Calu3 (cell line): Measurements from ENCODE around the gene ENTR1. TPM values are rescaled to one million over a fixed set of nuclear protein-coding genes. Genes with fewer than 3 reads are reported as not detected.
"Not testable (repeated sequence)": the region's sequence is repeated elsewhere in the genome, so short reads cannot be mapped to it uniquely, and the experiment has no call there.

Source experiments
- BruUV-seq: library from RNA; stranded (reverse); fragments of 400-500 nt; replicated peaks from 2 replicates; lab custom pipeline; 2021; lab: Mats Ljungman, UMichigan
- CTCF ChIA-PET: fragments of 300-600 bp; sonication (Branson Sonifier 250); formaldehyde crosslinking; loops from one replicate; lab custom pipeline; 2022; ENCODE audit warnings: antibody characterized with exemption; lab: Charles Lee
- DNase-seq: peaks from one replicate; pipeline ENCODE4 v3.0.0; 2022
- H3K27ac Mint-ChIP-seq: one replicate; pipeline ENCODE4 v1.8.0; 2022; ENCODE audit warnings: mixed read lengths; ENCODE audit not compliant: unreplicated experiment
- H3K27me3 Mint-ChIP-seq: one replicate; pipeline ENCODE4 v1.8.0; 2022; ENCODE audit warnings: mixed read lengths; ENCODE audit not compliant: unreplicated experiment
- H3K36me3 Mint-ChIP-seq: one replicate; pipeline ENCODE4 v1.8.0; 2022; ENCODE audit warnings: mild to moderate bottlenecking, moderate library complexity, mixed read lengths; ENCODE audit not compliant: insufficient read depth, unreplicated experiment
- H3K4me1 Mint-ChIP-seq: one replicate; pipeline ENCODE4 v1.8.0; 2022; ENCODE audit warnings: mild to moderate bottlenecking, low read depth, mixed read lengths; ENCODE audit not compliant: unreplicated experiment
- H3K4me3 Mint-ChIP-seq: one replicate; pipeline ENCODE4 v1.8.0; 2022; ENCODE audit warnings: mild to moderate bottlenecking, low read depth, moderate library complexity, mixed read lengths; ENCODE audit not compliant: unreplicated experiment
- H3K9me3 Mint-ChIP-seq: one replicate; pipeline ENCODE4 v1.8.0; 2022; ENCODE audit warnings: low read depth, mixed read lengths; ENCODE audit not compliant: unreplicated experiment
- CTCF ChIP-seq: fragments of 200-600 bp; IDR thresholded peaks from one replicate; pipeline ENCODE4 v1.8.0; 2022; ENCODE audit warnings: antibody characterized with exemption; ENCODE audit not compliant: unreplicated experiment
- intact Hi-C: fragments of 100-400 bp; cut with micrococcal nuclease; formaldehyde crosslinking; loops from one replicate; pipeline ENCODE4 v1.10.0; 2022; ENCODE audit not compliant: unreplicated experiment
- total RNA-seq: library from RNA; stranded (reverse); gene quantifications from 2 replicates; pipeline ENCODE4 v1.2.3, GENCODE V29; 2022

ENTR1 gene
- total RNA-seq, 1 experiment from 2014 or later: 50.2 TPM

GRCh38 chr9:136430588-136431234, 20.3 kb upstream of the ENTR1 start:
- BruUV-seq: no TSS peak
- Mint-ChIP-seq H3K4me3 (no peak overlapping the region), H3K9me3 (no peaks in the 10 kb centered on the region), H3K27me3 (no peaks in the 10 kb centered on the region), H3K36me3 (peaks cover 25% of the 10 kb centered on the region), H3K4me1 (no peaks in the 10 kb centered on the region), H3K27ac (no peak overlapping the region)
- no peak for DNase-seq
- intact Hi-C loops: no loop called here
- CTCF ChIA-PET: no interaction called here
- TF ChIP-seq CTCF: no peak

DNA sequence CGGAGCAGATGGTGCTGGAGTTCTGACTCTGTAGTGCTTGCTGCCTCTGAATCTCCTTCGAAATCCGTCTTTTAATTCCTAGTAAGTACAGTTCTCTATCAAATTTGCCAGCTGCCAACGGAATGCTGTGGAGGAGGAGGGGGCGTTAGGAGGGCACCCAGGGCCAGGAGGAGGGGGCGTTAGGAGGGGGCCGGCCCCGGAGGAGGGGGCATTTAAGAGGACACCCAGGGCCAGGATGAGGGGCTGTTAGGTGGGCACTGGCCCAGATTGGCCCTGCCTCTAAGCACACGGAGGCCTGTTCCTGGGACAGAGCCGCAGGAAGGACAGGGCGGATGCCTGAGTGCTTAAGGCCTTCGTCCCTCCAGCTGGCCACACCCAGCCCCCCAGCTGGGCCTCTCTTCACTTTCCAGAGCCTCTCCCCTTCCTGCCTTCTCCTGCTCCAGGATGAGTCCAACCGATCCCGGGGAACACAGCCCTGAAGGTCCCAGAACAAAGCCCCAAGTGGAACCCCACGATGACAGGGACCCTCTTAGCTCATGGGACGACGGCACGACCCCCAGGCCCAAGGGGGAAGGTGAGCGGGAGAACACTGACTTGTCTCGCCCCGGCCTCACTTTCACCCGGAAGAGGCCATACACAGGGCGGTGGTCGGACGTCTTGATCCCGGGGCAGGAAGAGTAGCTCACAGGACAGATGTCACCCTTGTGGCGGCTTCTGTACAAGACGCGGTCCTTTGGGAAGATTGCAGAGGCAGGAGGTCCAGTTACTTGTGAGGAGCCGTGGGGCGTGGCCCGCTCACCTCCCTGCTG, 19.5 kb upstream of the ENTR1 start:
- Mint-ChIP-seq H3K4me3 (no peak overlapping the region), H3K36me3 (peaks cover 29% of the 10 kb centered on the region), H3K27ac (no peak overlapping the region), H3K9me3 (no peaks in the 10 kb centered on the region), H3K4me1 (no peaks in the 10 kb centered on the region), H3K27me3 (no peaks in the 10 kb centered on the region)
- TF ChIP-seq CTCF: no peak
- intact Hi-C loops: no loop called here
- DNase-seq: no peak
- no TSS peak for BruUV-seq
- CTCF ChIA-PET: no interaction called here

DNA sequence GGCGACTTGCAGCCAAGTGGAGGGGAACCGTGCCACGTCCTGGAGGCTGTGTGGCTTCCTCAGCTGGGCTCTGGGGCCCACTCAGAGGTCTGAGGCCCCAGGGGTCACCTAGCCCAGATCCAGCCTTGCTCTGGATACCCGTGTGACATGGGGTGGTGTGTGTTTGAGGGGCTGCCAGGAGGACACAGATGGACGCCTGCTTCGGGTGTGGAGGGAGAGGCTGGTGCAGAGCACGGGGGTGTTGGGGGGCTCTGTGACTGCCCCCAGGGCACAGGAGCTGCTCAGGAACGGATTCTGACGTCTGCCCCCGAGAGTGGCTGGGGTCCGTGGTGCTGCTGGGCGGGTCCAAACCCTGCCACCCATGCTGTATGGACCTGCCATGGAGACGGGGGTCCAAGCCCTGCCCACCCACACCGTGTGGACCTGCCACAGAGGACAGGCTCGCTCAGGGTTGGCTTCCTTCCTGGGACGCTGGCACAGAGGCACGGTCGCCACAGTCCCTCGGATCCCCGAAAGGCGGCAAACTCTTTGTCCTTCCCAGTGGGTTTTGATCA, 18.7 kb upstream of the ENTR1 start:
- CTCF ChIA-PET: no interaction called here
- TF ChIP-seq CTCF: no peak
- peaks cover 29% of the 10 kb centered on the region for H3K36me3 Mint-ChIP-seq
- no peak overlapping the region for H3K4me3 Mint-ChIP-seq
- H3K4me1 Mint-ChIP-seq: no peaks in the 10 kb centered on the region
- no TSS peak for BruUV-seq
- H3K9me3 Mint-ChIP-seq: no peaks in the 10 kb centered on the region
- H3K27me3 Mint-ChIP-seq: no peaks in the 10 kb centered on the region
- DNase-seq: no peak
- intact Hi-C loops: no loop called here
- no peak overlapping the region for H3K27ac Mint-ChIP-seq

DNA sequence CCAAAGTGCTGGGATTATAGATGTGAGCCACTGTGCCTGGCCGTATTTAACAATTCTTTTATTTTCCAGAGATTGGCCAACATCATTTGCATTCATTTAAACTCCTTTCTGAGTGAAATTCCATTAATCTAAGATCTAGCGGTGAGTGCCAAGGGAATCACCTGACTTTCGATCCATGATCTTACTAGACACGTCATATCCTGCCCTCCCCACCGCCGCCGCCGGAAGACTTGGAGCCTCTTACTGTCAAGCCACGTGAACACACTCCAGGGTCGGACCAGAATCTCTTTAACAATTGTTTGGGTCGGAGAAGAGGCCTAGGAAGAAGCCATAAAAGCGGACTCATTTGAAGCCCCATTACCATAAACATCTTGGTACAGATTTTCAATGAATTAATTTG, 16.4 kb upstream of the ENTR1 start:
- H3K4me1 Mint-ChIP-seq: no peaks in the 10 kb centered on the region
- H3K27ac Mint-ChIP-seq: no peak overlapping the region
- intact Hi-C loops: no loop called here
- H3K27me3 Mint-ChIP-seq: no peaks in the 10 kb centered on the region
- no peak for DNase-seq
- BruUV-seq: no TSS peak
- peaks cover 39% of the 10 kb centered on the region for H3K36me3 Mint-ChIP-seq
- H3K4me3 Mint-ChIP-seq: no peak overlapping the region
- no peaks in the 10 kb centered on the region for H3K9me3 Mint-ChIP-seq
- TF ChIP-seq CTCF: no peak
- CTCF ChIA-PET: no interaction called here

DNA sequence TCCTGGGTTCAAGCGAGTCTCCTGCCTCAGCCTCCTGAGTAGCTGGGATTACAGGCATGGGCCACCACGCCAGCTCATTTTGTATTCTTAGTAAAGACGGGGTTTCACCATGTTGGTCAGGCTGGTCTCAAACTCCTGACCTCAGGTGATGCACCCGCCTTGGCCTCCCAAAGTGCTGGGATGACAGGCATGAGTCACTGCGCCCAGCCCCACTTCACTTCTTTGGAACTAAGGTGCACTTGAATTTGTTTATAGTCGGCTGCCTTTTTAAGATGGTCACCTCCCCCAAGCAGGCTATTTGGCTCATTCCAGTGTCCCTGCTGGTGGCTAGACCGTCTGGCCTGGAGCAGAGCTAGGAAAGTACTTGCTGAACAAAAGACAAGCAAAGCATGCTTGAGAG, 15.0 kb upstream of the ENTR1 start:
- intact Hi-C loops, H3K27ac Mint-ChIP-seq, H3K4me1 Mint-ChIP-seq, CTCF ChIA-PET, BruUV-seq, DNase-seq, H3K9me3 Mint-ChIP-seq, H3K4me3 Mint-ChIP-seq, H3K27me3 Mint-ChIP-seq: not testable (repeated sequence)
- H3K36me3 Mint-ChIP-seq: peaks cover 44% of the 10 kb centered on the region
